Endothelial cell of umbilical vein (primary cell): ENCODE data around the gene KIF1C. TPM values are rescaled to one million over a fixed set of nuclear protein-coding genes. Genes with fewer than 3 reads are reported as not detected.

Experiments
- BruUV-seq: library from RNA; stranded (reverse); fragments of 400-500 nt; replicated peaks from 2 replicates; lab custom pipeline; 2021; lab: Mats Ljungman, UMichigan
- CTCF ChIA-PET: fragments of 300-600, 350-600 bp; sonication (Branson Sonifier 250); formaldehyde crosslinking; loops from one replicate; lab custom pipeline; 2021; ENCODE audit warnings: antibody characterized with exemption, inconsistent platforms; lab: Charles Lee
- POLR2A ChIA-PET: fragments of 300-600, 350-600 bp; sonication (Branson Sonifier 250); formaldehyde crosslinking; loops from one replicate; lab custom pipeline; 2021; ENCODE audit warnings: antibody characterized with exemption, inconsistent platforms; lab: Charles Lee
- DNase-seq: peaks from one replicate; pipeline ENCODE4 v3.0.0-alpha.2; 2011; ENCODE audit warnings: low read depth, low spot score
- FAIRE-seq: peaks from 2 replicates; lab custom pipeline; 2011; peaks lifted over from hg19 to GRCh38; lab: Jason Lieb, UNC
- H2AFZ ChIP-seq: 2 replicates; pipeline ENCODE4 v1.6.0; 2012; ENCODE audit warnings: low read depth, low read length, control low read depth, inconsistent platforms
- H3K27ac ChIP-seq: 2 replicates; pipeline ENCODE4 v1.5.1; 2011; ENCODE audit warnings: low read depth, mild to moderate bottlenecking, control low read depth, low read length, moderate library complexity; ENCODE audit not compliant: insufficient read depth
- H3K27me3 ChIP-seq, 2 experiments: 2 replicates each; pipeline versions ENCODE4 v1.6.0 to v1.6.1; 2011; ENCODE audit warnings: low read length in 2 of 2, mixed read lengths in 1 of 2; ENCODE audit not compliant: control insufficient read depth in 2 of 2, insufficient read depth in 2 of 2
- H3K36me3 ChIP-seq, 2 experiments: 2 replicates in 1 of 2; 3 replicates in 1 of 2; pipeline ENCODE4 v1.5.1; 2011; ENCODE audit warnings: low read length in 2 of 2, mild to moderate bottlenecking in 1 of 2, moderate library complexity in 1 of 2; ENCODE audit not compliant: control insufficient read depth in 2 of 2, insufficient read depth in 2 of 2; ENCODE audit errors: extremely low read depth in 1 of 2
- H3K4me1 ChIP-seq: 3 replicates; pipeline ENCODE4 v1.5.1; 2011; ENCODE audit warnings: mild to moderate bottlenecking, low read length; ENCODE audit not compliant: control insufficient read depth, insufficient read depth; ENCODE audit errors: extremely low read depth
- H3K4me2 ChIP-seq: 2 replicates; pipeline ENCODE4 v1.6.1; 2011; ENCODE audit warnings: low read length, control low read depth, mixed read lengths; ENCODE audit not compliant: insufficient read depth
- H3K4me3 ChIP-seq, 3 experiments: fragments of 200-600 bp in 1 of 3; sonication (generic), shearing (Covaris generic) in 1 of 3; replicated peaks in 1 of 3; 2 replicates each; pipeline ENCODE4 v1.5.1; 2011 to 2016; ENCODE audit warnings: control low read depth in 3 of 3, low read length in 3 of 3, mild to moderate bottlenecking in 2 of 3, inconsistent platforms in 1 of 3, low read depth in 1 of 3, moderate library complexity in 1 of 3; ENCODE audit not compliant: insufficient read depth in 1 of 3
- H3K79me2 ChIP-seq: 2 replicates; pipeline ENCODE4 v1.6.0; 2012; ENCODE audit warnings: low read length, inconsistent platforms; ENCODE audit not compliant: control insufficient read depth, insufficient read depth
- H3K9ac ChIP-seq: replicated peaks from 2 replicates; pipeline ENCODE3; 2011; ENCODE audit warnings: low read length, control low read depth; ENCODE audit not compliant: insufficient read depth; ENCODE audit errors: extremely low read depth
- H3K9me1 ChIP-seq: replicated peaks from 3 replicates; pipeline ENCODE4 v1.6.0; 2011; ENCODE audit warnings: mild to moderate bottlenecking, low read length; ENCODE audit not compliant: control insufficient read depth, insufficient read depth; ENCODE audit errors: extremely low read depth
- H3K9me3 ChIP-seq: replicated peaks from 2 replicates; pipeline ENCODE4 v1.5.1; 2012; ENCODE audit warnings: low read length, inconsistent platforms; ENCODE audit not compliant: control insufficient read depth, insufficient read depth
- H4K20me1 ChIP-seq: replicated peaks from 2 replicates; pipeline ENCODE3; 2011; ENCODE audit warnings: mild to moderate bottlenecking, low read length; ENCODE audit not compliant: control insufficient read depth, insufficient read depth; ENCODE audit errors: extremely low read depth
- EZH2 ChIP-seq: IDR thresholded peaks from 2 replicates; pipeline ENCODE4 v1.6.1; 2012; ENCODE audit warnings: borderline replicate concordance, low read depth, mild to moderate bottlenecking, moderate library complexity, low read length, inconsistent platforms; ENCODE audit not compliant: severe bottlenecking
- FOS ChIP-seq: IDR thresholded peaks from 2 replicates; pipeline ENCODE4 v1.6.1; 2011; ENCODE audit warnings: mild to moderate bottlenecking, low read length, moderate library complexity, borderline replicate concordance; ENCODE audit not compliant: insufficient read depth
- GATA2 ChIP-seq: IDR thresholded peaks from 2 replicates; pipeline ENCODE4 v1.7.0; 2011; ENCODE audit warnings: low read depth, mild to moderate bottlenecking, moderate library complexity, mixed read lengths, low read length; ENCODE audit not compliant: insufficient read length, insufficient read depth
- JUN ChIP-seq: IDR thresholded peaks from 2 replicates; pipeline ENCODE4 v1.6.1; 2011; ENCODE audit warnings: borderline replicate concordance, low read depth; ENCODE audit not compliant: insufficient read length, insufficient read depth
- MYC ChIP-seq: IDR thresholded peaks from one replicate; pipeline ENCODE4 v1.6.1; 2011; ENCODE audit warnings: mild to moderate bottlenecking, low read depth, low read length
- POLR2A ChIP-seq: IDR thresholded peaks from 2 replicates; pipeline ENCODE4 v1.6.1; 2012; ENCODE audit warnings: low read depth, mild to moderate bottlenecking, control low read depth, low read length
- POLR2AphosphoS5 ChIP-seq: IDR thresholded peaks from 2 replicates; pipeline ENCODE4 v1.6.1; 2012; ENCODE audit warnings: low read depth, mild to moderate bottlenecking, control low read depth, low read length, moderate library complexity; ENCODE audit not compliant: insufficient read depth
- dilution Hi-C: fragments of 300-500 bp; cut with MboI; formaldehyde crosslinking; loops from one replicate; pipeline ENCODE4 v1.15.0; 2019; ENCODE audit warnings: low sequenced_read_pairs; ENCODE audit not compliant: extremely low pct_ligation_motif_present
- intact Hi-C: fragments of 100-400 bp; cut with micrococcal nuclease; formaldehyde crosslinking; loops from one replicate; pipeline ENCODE4 v1.10.0; 2022
- polyA plus RNA-seq, 4 experiments: library from polyadenylated mRNA; depleted of rRNA in 3 of 4; stranded (reverse) in 3 of 4; unstranded in 1 of 4; fragments of >200 nt; gene quantifications; 2 replicates each; pipeline versions ENCODE4 v1.2.1 to v1.2.3, GENCODE V29; 2011 to 2012; ENCODE audit warnings: missing spikeins in 1 of 4
- total RNA-seq: library from RNA; stranded (reverse); gene quantifications from 2 replicates; pipeline ENCODE4 v1.2.3, GENCODE V29; 2021
- TF ChIP-seq, protein P1 (sequence below): IDR thresholded peaks from 2 replicates; pipeline ENCODE4 v1.6.1; 2011; ENCODE audit not compliant: insufficient read depth, insufficient read length
- TF ChIP-seq, protein P2 (sequence below), 2 donors: IDR thresholded peaks; 1 replicate in 1 of 2; 2 replicates in 1 of 2; pipeline ENCODE4 v1.5.1; 2011; ENCODE audit warnings: low read length in 2 of 2, mild to moderate bottlenecking in 2 of 2, moderate library complexity in 2 of 2, control low read depth in 1 of 2, inconsistent platforms in 1 of 2, low read depth in 1 of 2; ENCODE audit not compliant: insufficient read depth in 1 of 2; ENCODE audit errors: extremely low read depth in 1 of 2

The KIF1C gene
- total and polyA plus RNA-seq, 2 donors (not counting 3 experiments of a cell fraction or from before 2014, with no cell fraction given), result 33.6 to 171 TPM

DNA sequence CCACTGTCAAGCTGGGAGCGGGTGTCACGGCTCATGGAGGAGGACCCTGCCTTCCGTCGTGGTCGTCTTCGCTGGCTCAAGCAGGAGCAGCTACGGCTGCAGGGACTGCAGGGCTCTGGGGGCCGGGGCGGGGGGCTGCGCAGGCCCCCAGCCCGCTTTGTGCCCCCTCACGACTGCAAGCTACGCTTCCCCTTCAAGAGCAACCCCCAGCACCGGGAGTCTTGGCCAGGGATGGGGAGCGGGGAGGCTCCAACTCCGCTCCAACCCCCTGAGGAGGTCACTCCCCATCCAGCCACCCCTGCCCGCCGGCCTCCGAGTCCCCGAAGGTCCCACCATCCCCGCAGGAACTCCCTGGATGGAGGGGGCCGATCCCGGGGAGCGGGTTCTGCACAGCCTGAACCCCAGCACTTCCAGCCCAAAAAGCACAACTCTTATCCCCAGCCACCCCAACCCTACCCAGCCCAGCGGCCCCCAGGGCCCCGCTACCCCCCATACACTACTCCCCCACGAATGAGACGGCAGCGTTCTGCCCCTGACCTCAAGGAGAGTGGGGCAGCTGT lies 25.9 kb downstream of the KIF1C start:
- ChIA-PET POLR2A (no interaction called here), CTCF (no interaction called here)
- TF ChIP-seq MYC, result no peak
- TF ChIP-seq FOS, result no peak
- TF ChIP-seq POLR2AphosphoS5, result no peak
- TF ChIP-seq, protein P1, sequence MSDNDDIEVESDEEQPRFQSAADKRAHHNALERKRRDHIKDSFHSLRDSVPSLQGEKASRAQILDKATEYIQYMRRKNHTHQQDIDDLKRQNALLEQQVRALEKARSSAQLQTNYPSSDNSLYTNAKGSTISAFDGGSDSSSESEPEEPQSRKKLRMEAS, result no peak
- TF ChIP-seq, protein P2, sequence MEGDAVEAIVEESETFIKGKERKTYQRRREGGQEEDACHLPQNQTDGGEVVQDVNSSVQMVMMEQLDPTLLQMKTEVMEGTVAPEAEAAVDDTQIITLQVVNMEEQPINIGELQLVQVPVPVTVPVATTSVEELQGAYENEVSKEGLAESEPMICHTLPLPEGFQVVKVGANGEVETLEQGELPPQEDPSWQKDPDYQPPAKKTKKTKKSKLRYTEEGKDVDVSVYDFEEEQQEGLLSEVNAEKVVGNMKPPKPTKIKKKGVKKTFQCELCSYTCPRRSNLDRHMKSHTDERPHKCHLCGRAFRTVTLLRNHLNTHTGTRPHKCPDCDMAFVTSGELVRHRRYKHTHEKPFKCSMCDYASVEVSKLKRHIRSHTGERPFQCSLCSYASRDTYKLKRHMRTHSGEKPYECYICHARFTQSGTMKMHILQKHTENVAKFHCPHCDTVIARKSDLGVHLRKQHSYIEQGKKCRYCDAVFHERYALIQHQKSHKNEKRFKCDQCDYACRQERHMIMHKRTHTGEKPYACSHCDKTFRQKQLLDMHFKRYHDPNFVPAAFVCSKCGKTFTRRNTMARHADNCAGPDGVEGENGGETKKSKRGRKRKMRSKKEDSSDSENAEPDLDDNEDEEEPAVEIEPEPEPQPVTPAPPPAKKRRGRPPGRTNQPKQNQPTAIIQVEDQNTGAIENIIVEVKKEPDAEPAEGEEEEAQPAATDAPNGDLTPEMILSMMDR (IDR thresholded peaks at IDR 0.05; ENCODE audit: extremely low read depth in 1 of 2, insufficient read depth in 1 of 2, low read depth in 1 of 2, low read length in 2 of 2), result no peak
- no peak for TF ChIP-seq POLR2A
- no peak for TF ChIP-seq GATA2
- no peak for TF ChIP-seq JUN
- no peak for TF ChIP-seq EZH2
- no peaks in the 10 kb centered on the region for H3K9me1 ChIP-seq
- intact Hi-C loops, result no loop called here
- no peak overlapping the region for H3K27ac ChIP-seq
- no peaks in the 10 kb centered on the region for H3K9me3 ChIP-seq
- no peak overlapping the region for H3K4me3 ChIP-seq
- no TSS peak for BruUV-seq
- dilution Hi-C loops, result no loop called here
- no peaks in the 10 kb centered on the region for H4K20me1 ChIP-seq
- no peaks in the 10 kb centered on the region for H3K79me2 ChIP-seq
- H2AFZ ChIP-seq, result no peak overlapping the region
- no peaks in the 10 kb centered on the region for H3K27me3 ChIP-seq
- DNase-seq (no peak), FAIRE-seq (no peak)
- H3K36me3 ChIP-seq, result peaks cover 5 to 38% of the 10 kb centered on the region in 2 experiments
- H3K4me2 ChIP-seq, result no peak overlapping the region
- H3K9ac ChIP-seq, result no peak overlapping the region
- no peaks in the 10 kb centered on the region for H3K4me1 ChIP-seq
